Fibroblast of skin of scalp (primary cell): Measurements from ENCODE around the gene PDGFC.

ENCODE experiments used
- DNase-seq: peaks from one replicate; pipeline ENCODE4 v3.0.0-alpha.2; 2013

PDGFC gene

GRCh38 chr4:156734965-156735895 is 236.4 kb downstream of the PDGFC start:
- DNase-seq, result peak; percentile 35

GRCh38 chr4:156733582-156733981 is 238.0 kb downstream of the PDGFC start:
- no peak for DNase-seq

GRCh38 chr4:156732634-156733033 is 239.0 kb downstream of the PDGFC start:
- DNase-seq, result no peak

GRCh38 chr4:156729416-156729815 is 242.2 kb downstream of the PDGFC start:
- DNase-seq, result no peak

- no peak for DNase-seq
These were observed 246.3 kb downstream of the PDGFC start for GRCh38 chr4:156725257-156725656.

- DNase-seq, result no peak
These were observed 247.5 kb downstream of the PDGFC start for GRCh38 chr4:156723951-156724668.

GRCh38 chr4:156718226-156718625 is 253.4 kb downstream of the PDGFC start:
- no peak for DNase-seq

- DNase-seq, result no peak
These were observed 260.4 kb downstream of the PDGFC start for GRCh38 chr4:156711193-156711590.
